ENCODE measurements around the gene GALNT9. TPM values are rescaled to one million over a fixed set of nuclear protein-coding genes. Genes with fewer than 3 reads are reported as not detected.

The GALNT9 gene
- total RNA-seq, 1 donor from 2014 or later: 2.1 TPM

- Mint-ChIP-seq H3K27ac (ENCODE audit: unreplicated experiment) (no peak overlapping the region), H3K4me1 (ENCODE audit: low read depth, unreplicated experiment) (no peaks in the 10 kb centered on the region), H3K36me3 (ENCODE audit: low read depth, unreplicated experiment) (peaks cover 4% of the 10 kb centered on the region), H3K9me3 (ENCODE audit: unreplicated experiment) (peaks cover 12% of the 10 kb centered on the region), H3K27me3 (ENCODE audit: low read depth, unreplicated experiment) (peaks cover 49% of the 10 kb centered on the region), H3K4me3 (ENCODE audit: unreplicated experiment) (no peak overlapping the region)
- TF ChIP-seq EZH2 (IDR thresholded peaks at IDR 0.05; ENCODE audit: insufficient read depth, low read length) (no peak), CTCF (IDR thresholded peaks at IDR 0.05; ENCODE audit: insufficient read depth, low read depth, low read length) (peak; percentile 24)
- Histone ChIP-seq H3K9ac (ENCODE audit: low read length) (no peak overlapping the region), H3K79me2 (ENCODE audit: insufficient read depth, low read length) (no peaks in the 10 kb centered on the region), H3K36me3 (ENCODE audit: insufficient read depth, low read length) (no peaks in the 10 kb centered on the region), H3K27me3 (ENCODE audit: insufficient read depth, low read length) (peaks cover 2% of the 10 kb centered on the region), H2AFZ (ENCODE audit: low read depth, low read length) (no peak overlapping the region), H3K4me1 (ENCODE audit: insufficient read depth, low read length) (peaks cover 6% of the 10 kb centered on the region), H3K27ac (ENCODE audit: low read depth, low read length) (no peak overlapping the region), H3K9me3 (ENCODE audit: insufficient read depth, low read depth, low read length) (peaks cover 16% of the 10 kb centered on the region), H4K20me1 (ENCODE audit: insufficient read depth, low read length) (no peaks in the 10 kb centered on the region), H3K4me3 (ENCODE audit: insufficient read depth, low read depth, low read length) (no peak overlapping the region), H3K4me2 (ENCODE audit: low read length) (no peak overlapping the region)
- DNase-seq (ENCODE audit: low read depth): no peak
- no peak for FAIRE-seq
Observed at GRCh38 chr12:132194056-132194455, 135.3 kb downstream of the GALNT9 start.

- no peaks in the 10 kb centered on the region for H3K27me3 ChIP-seq (ENCODE audit: insufficient read depth, low read length)
- no peak overlapping the region for H3K27ac ChIP-seq (ENCODE audit: low read depth, low read length)
- no peak overlapping the region for H3K4me2 ChIP-seq (ENCODE audit: low read length)
- no peaks in the 10 kb centered on the region for H4K20me1 ChIP-seq (ENCODE audit: insufficient read depth, low read length)
- FAIRE-seq (no peak), DNase-seq (ENCODE audit: low read depth) (no peak)
- H3K4me3 Mint-ChIP-seq (ENCODE audit: unreplicated experiment): peak overlapping the region; percentile 20
- peaks cover 7% of the 10 kb centered on the region for H3K4me1 ChIP-seq (ENCODE audit: insufficient read depth, low read length)
- H3K9ac ChIP-seq (ENCODE audit: low read length): no peak overlapping the region
- TF ChIP-seq EZH2 (IDR thresholded peaks at IDR 0.05; ENCODE audit: insufficient read depth, low read length) (no peak), CTCF (IDR thresholded peaks at IDR 0.05; ENCODE audit: insufficient read depth, low read depth, low read length) (no peak)
- H3K36me3 ChIP-seq (ENCODE audit: insufficient read depth, low read length): no peaks in the 10 kb centered on the region
- peaks cover 5% of the 10 kb centered on the region for H3K36me3 Mint-ChIP-seq (ENCODE audit: low read depth, unreplicated experiment)
- no peak overlapping the region for H3K4me3 ChIP-seq (ENCODE audit: insufficient read depth, low read depth, low read length)
- no peak overlapping the region for H3K27ac Mint-ChIP-seq (ENCODE audit: unreplicated experiment)
- H3K4me1 Mint-ChIP-seq (ENCODE audit: low read depth, unreplicated experiment): no peaks in the 10 kb centered on the region
- H2AFZ ChIP-seq (ENCODE audit: low read depth, low read length): no peak overlapping the region
- H3K27me3 Mint-ChIP-seq (ENCODE audit: low read depth, unreplicated experiment): peaks cover 48% of the 10 kb centered on the region
- peaks cover 16% of the 10 kb centered on the region for H3K9me3 ChIP-seq (ENCODE audit: insufficient read depth, low read depth, low read length)
- H3K79me2 ChIP-seq (ENCODE audit: insufficient read depth, low read length): no peaks in the 10 kb centered on the region
- peaks cover 12% of the 10 kb centered on the region for H3K9me3 Mint-ChIP-seq (ENCODE audit: unreplicated experiment)
Observed at GRCh38 chr12:132191715-132192553, 137.5 kb downstream of the GALNT9 start.

Measured in astrocyte (in vitro differentiated cells and primary cell).